ENCODE results near the gene EAF1. TPM values are rescaled to one million over a fixed set of nuclear protein-coding genes. Genes with fewer than 3 reads are reported as not detected.

EAF1 gene
- 10 to 100 TPM; 19.1 to 37.0 (median 26.4) TPM for total RNA-seq

DNA sequence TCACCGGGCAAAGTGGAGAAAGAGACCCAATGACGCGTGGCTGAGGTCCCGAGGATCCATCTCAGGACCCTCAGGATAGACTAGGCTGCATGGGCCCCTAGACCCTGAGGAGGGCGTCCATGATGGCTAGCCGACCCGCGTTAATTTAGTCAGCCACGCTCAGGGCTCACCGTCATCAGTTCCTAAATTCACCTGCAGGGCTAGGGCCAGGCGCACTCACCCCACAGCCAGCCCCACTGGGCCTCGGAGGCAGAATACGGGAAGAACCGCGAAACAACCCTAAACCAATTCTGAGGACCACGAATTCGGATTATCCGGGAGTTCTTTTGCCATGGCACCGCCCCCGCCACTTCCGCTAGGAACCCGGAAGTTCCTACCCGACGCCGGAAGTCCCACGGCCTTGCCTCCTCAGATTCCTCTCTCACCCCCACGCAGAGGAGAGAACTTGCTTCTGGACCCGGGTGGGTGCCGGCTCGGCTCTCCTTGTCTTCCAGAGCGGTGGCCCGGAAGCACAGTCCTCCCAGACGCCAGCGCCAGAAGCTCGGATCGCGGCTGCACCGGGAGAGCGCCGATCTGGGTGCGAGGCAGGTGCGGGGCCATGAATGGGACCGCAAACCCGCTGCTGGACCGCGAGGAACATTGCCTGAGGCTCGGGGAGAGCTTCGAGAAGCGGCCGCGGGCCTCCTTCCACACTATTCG is at the start of gene EAF1, which contains the start of gene METTL6:
Gene EAF1, plus strand, starts transcription at position 417 of the 699 bp plus-strand sequence. Its CDS starts 182 bp downstream, at position 599.
Gene METTL6, minus strand, starts transcription at position 363 of the 699 bp plus-strand sequence. CDS start 1,033 bp downstream, outside the sequence.
- 0% methylated on average over 13 of the region's 52 CpGs; no CpG with 5 or more reads in 1 of the 2 donors for WGBS, 2 donors (ENCODE audit: low coverage in 1 of 2)
- no peaks in the 10 kb centered on the region for H3K27me3 ChIP-seq
- H3K27ac ChIP-seq = peak within 1 kb of the TSS; percentile 77 to 89 (median 85)
- no peaks in the 10 kb centered on the region for H3K9me3 ChIP-seq
- peaks cover 6 to 41% (median 23%) of the 10 kb centered on the region in 4 donors for H3K4me1 ChIP-seq
- peaks cover 0 to 17% (median 0%) of the 10 kb centered on the region in 4 donors for H3K36me3 ChIP-seq
- intact Hi-C loops (cut with DNase I; ENCODE audit: low total_unique reads) = no loop called here
- H3K4me3 ChIP-seq = peak within 1 kb of the TSS; percentile 72 to 88 (median 77)
- in situ Hi-C loops (cut with MboI; ENCODE audit: low pct_ligation_motif_present in 1 of 4, low pct_unique_long_range_greater_than_20kb in 1 of 4, low sequenced_read_pairs in 3 of 4) = loop anchor here in 3 of 4 donors (25.0 kb wide), 1 partner anchor 135 kb away; no protein-coding TSS in a partner anchor
- DNase-seq = peak; percentile 88
- TF ChIP-seq EP300 (IDR thresholded peaks at IDR 0.05; ENCODE audit: low read depth) (no peak), POLR2AphosphoS5 (IDR thresholded peaks at IDR 0.05) (peak in 2 of 3 donors; percentile 12 to 29), POLR2A (IDR thresholded peaks at IDR 0.05) (peak; percentile 43)
- TF ChIP-seq, protein P1, sequence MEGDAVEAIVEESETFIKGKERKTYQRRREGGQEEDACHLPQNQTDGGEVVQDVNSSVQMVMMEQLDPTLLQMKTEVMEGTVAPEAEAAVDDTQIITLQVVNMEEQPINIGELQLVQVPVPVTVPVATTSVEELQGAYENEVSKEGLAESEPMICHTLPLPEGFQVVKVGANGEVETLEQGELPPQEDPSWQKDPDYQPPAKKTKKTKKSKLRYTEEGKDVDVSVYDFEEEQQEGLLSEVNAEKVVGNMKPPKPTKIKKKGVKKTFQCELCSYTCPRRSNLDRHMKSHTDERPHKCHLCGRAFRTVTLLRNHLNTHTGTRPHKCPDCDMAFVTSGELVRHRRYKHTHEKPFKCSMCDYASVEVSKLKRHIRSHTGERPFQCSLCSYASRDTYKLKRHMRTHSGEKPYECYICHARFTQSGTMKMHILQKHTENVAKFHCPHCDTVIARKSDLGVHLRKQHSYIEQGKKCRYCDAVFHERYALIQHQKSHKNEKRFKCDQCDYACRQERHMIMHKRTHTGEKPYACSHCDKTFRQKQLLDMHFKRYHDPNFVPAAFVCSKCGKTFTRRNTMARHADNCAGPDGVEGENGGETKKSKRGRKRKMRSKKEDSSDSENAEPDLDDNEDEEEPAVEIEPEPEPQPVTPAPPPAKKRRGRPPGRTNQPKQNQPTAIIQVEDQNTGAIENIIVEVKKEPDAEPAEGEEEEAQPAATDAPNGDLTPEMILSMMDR (IDR thresholded peaks at IDR 0.05) = peak in 4 of 5 experiments; percentile 22 to 34 (median 23)

DNA sequence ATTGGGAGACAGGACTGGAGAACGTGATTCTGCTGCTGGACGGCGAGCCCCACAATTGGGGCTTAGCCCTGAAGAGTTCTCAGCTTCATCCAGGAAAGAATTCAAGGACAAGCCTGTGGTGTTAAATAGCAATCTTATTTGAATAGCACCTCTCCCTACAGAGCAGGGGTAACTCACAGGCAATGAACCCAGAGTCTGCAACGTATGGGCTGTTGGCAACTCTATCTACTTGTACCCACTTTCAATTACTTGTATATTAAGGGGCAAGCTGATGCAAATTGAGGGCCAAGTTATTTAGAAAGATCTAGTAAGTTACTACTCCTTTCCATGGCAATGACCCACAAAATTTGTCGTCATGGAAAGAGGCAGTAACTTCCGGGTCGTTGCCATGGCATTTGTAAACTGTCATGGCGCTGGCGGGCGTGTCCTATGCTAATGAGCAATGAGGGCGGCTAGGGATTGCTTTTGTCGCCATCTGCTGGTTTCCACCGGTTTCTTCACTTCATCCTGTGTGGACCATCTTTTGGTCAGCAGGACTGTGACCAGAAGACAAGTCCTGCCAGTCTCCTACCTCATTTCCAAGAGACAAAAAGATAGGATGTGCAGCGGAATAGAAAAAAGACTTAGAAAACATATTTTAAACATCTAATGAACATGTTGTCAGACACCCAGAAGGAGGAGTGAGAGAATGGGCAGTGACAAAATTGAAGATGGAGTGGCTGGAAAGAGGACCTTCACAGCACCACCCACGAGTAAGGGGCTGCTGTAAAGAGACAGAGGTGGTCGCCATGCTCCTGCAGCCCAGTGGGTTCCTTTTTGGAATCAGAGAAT is 49.2 kb upstream of the EAF1 start:
- WGBS, 2 donors (ENCODE audit: low coverage in 1 of 2) = 24 to 37% methylated on average over 11 to 16 of the region's 16 CpGs
- intact Hi-C loops (cut with DNase I; ENCODE audit: low total_unique reads) (loop anchor here (5.0 kb wide), 1 partner anchor 111 kb away; no protein-coding TSS in a partner anchor), in situ Hi-C loops (cut with MboI; ENCODE audit: low pct_ligation_motif_present in 1 of 4, low pct_unique_long_range_greater_than_20kb in 1 of 4, low sequenced_read_pairs in 3 of 4) (loop anchor here in 1 of 4 donors (10.0 kb wide), 1 partner anchor 113 kb away; no protein-coding TSS in a partner anchor)
- no peaks in the 10 kb centered on the region for H3K9me3 ChIP-seq
- H3K27ac ChIP-seq = peak overlapping the region; percentile 57 to 69 (median 67)
- DNase-seq = peak; percentile 96
- no peak overlapping the region for H3K4me3 ChIP-seq
- no peaks in the 10 kb centered on the region for H3K27me3 ChIP-seq
- H3K4me1 ChIP-seq = peaks cover 3 to 15% (median 6%) of the 10 kb centered on the region in 4 donors
- no peaks in the 10 kb centered on the region for H3K36me3 ChIP-seq
- TF ChIP-seq POLR2A (IDR thresholded peaks at IDR 0.05) (no peak), EP300 (IDR thresholded peaks at IDR 0.05; ENCODE audit: low read depth) (peak; percentile 61), POLR2AphosphoS5 (IDR thresholded peaks at IDR 0.05) (peak in 2 of 3 donors; percentile 52 to 57)
- TF ChIP-seq, protein P1 (IDR thresholded peaks at IDR 0.05) = peak; percentile 71 to 87 (median 80)

DNA sequence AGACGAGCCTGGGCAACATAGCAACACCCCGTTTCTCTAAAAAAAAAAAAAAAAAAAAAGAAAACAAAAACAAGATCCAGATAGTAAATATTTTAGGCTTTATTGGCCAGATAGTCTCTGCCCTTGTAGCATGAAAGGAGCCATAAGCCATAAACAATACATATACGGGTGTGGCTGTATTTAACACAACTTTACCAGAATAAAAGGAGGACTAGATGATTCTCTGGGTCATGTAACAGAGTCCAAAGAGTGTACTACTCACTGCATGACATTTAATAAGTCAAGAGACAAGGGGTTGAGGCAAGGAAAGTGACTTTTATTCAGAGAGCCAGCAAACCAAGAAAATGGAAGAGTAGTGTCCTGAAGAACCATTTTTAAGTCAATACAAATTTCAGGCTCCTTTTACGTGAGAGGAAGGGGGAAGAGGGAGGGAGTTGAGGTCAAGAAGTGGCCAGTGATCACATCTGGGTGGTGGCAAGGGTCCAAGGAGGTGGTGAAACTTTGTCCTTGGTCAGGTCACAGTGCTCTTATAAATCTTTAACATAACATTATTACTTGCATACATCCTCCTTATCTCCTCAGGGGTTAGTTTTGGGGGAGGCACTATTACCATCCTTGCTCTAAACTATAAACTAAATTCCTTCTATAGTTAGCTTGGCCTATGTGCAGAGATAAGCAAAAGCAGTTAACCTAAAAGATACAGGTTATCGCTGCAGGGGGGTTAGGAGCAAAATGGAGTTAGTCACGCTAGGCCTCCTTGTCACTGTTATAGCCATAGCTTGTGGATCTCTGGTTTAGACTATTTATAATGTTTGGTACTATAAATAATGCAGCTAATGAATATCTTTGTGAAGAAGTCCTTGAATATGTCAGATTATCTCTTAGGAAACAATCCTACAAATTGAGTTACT is 46.2 kb upstream of the EAF1 start:
- 64 to 65% methylated on average over 6 of the region's 6 CpGs for WGBS, 2 donors (ENCODE audit: low coverage in 1 of 2)
- in situ Hi-C loops (cut with MboI; ENCODE audit: low pct_ligation_motif_present in 1 of 4, low pct_unique_long_range_greater_than_20kb in 1 of 4, low sequenced_read_pairs in 3 of 4) (loop anchor here in 3 of 4 donors (10.0 kb wide), 1 partner anchor 116 kb away; no protein-coding TSS in a partner anchor), intact Hi-C loops (cut with DNase I; ENCODE audit: low total_unique reads) (no loop called here)

More for the DNA sequence above, 46.2 kb upstream of the EAF1 start:
- Histone ChIP-seq H3K36me3 (no peaks in the 10 kb centered on the region), H3K4me3 (no peak overlapping the region), H3K27me3 (no peaks in the 10 kb centered on the region), H3K9me3 (no peaks in the 10 kb centered on the region), H3K27ac (peak overlapping the region in 1 of 4 donors; percentile 19), H3K4me1 (peaks cover 3 to 17% (median 6%) of the 10 kb centered on the region in 4 donors)
- TF ChIP-seq, protein P1 (IDR thresholded peaks at IDR 0.05) = no peak
- TF ChIP-seq POLR2AphosphoS5 (IDR thresholded peaks at IDR 0.05) (no peak), POLR2A (IDR thresholded peaks at IDR 0.05) (no peak), EP300 (IDR thresholded peaks at IDR 0.05; ENCODE audit: low read depth) (no peak)
- peak; percentile 28 for DNase-seq
